ENCODE data around the gene TTC38.

Gene TTC38

DNA sequence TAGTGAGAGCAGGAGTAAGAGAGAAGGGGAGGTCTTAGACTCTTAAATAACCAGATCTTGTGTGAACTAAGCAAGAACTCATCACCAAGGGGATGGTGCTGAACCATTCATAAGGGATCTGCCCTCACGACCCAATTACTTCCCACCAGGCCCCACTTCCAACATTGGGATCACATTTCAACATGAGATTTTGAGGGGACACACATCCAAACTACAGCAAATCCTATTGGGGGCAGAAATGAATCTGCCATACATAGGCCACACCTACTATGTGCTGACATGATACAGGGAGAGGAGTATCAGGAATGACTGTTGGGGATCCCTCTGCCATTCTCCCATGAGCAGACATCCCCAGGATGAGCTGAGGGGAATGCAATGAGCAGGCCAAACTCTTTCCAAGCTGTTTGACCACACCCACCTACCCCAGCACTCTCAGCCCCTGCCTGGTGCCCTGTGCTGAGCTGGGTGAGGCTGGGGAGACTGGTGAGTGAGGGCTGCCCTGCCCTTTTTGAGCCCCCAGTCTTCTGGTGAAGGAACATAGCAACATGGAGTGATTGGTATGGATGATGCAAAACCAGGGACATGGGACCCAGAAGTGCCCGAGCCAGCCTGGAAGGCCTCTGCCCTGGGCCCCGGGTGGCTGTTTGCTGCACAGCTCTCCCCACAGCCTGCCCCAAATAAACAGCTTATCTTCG is 27.6 kb downstream of the TTC38 start:
- TF ChIP-seq, protein P1, sequence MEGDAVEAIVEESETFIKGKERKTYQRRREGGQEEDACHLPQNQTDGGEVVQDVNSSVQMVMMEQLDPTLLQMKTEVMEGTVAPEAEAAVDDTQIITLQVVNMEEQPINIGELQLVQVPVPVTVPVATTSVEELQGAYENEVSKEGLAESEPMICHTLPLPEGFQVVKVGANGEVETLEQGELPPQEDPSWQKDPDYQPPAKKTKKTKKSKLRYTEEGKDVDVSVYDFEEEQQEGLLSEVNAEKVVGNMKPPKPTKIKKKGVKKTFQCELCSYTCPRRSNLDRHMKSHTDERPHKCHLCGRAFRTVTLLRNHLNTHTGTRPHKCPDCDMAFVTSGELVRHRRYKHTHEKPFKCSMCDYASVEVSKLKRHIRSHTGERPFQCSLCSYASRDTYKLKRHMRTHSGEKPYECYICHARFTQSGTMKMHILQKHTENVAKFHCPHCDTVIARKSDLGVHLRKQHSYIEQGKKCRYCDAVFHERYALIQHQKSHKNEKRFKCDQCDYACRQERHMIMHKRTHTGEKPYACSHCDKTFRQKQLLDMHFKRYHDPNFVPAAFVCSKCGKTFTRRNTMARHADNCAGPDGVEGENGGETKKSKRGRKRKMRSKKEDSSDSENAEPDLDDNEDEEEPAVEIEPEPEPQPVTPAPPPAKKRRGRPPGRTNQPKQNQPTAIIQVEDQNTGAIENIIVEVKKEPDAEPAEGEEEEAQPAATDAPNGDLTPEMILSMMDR (IDR thresholded peaks at IDR 0.05; ENCODE audit: insufficient read depth, low read depth, low read length, missing control alignments) = no peak
- DNase-seq (ENCODE audit: low read depth) = no peak
- peak overlapping the region; percentile 77 for H3K4me3 ChIP-seq (ENCODE audit: low read depth, low read length)

DNA sequence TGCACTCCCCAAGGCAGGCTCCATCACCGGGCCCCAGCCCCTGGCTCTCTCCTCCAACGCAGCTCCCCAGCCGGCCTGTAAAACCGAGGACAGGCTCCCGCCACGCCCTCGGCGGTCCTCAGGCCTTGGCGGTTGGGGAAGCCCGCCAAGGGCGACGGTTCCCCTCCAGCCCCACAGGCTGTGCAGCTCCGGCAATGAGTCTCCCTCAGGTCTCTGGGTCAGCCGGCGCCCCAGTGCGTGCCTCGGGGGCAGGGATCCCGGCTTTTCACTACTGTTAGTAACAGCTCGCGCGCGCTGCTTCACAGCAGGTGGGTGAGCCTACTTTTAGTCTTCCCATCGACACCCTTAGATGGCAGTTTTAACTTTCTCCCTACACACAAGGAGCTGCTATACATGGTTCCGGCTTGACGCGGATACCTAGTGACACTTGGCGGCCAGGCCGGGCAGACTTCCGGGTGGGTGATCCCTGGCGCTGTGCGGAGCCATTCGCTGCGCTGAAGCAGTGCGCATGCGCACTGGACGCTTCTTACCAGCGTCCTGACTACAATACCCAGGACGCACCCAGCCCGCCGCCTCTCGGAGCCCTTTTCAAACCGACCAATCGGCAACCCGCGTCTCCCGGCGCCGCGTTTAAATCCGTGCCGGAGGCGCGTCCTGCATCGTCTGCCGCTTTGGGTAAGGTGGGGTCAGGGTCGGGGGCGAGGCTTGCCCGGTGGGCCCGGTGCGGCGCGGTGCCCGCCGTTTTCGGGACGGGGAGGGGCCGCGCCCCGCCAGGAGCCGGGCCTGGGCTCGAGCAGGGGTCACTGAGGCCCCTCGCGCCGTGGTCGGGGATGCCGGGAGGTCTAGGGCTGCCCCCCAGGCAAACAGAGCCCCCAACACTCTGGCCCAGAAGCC is 28.7 kb downstream of the TTC38 start, which contains the start of gene GTSE1:
TSS of gene GTSE1 (plus strand) at position 614 of the 894 bp plus-strand sequence. CDS start 531 bp downstream, outside the sequence.
- H3K4me3 ChIP-seq (ENCODE audit: low read depth, low read length) = peak within 1 kb of the TSS; percentile 77
- peak; percentile 99 for DNase-seq (ENCODE audit: low read depth)
- TF ChIP-seq, protein P1 (IDR thresholded peaks at IDR 0.05; ENCODE audit: insufficient read depth, low read depth, low read length, missing control alignments) = peak; percentile 29

DNA sequence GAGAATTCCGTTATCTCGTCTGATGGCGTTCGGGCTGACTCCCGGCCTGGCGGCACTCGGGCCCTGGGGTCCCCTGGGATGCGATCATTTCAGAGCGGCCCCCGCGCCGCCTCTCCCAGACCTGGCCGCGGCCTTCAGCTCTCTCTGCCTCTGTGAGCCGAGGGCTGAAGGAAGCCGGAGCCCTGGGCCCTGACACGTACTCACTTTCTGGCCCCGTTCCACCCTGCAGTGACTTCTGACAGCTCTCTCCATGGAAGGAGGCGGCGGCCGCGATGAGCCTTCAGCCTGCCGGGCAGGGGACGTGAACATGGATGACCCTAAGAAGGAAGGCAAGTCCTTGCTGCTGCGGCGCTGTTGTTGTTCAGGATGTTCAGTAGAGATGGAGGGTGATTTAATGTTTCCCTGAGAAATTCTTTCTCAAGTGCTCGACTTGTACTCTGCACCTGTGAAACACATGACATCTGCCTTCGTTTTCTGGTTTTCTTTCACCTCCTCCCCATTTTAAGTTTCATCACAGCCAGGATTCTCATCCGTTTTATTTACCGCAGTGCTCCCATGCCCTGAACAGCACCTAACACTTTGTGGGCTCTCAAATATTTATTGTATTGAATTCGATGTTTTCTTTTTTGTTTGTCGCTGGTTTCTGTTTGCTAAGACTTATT is 29.5 kb downstream of the TTC38 start:
- peak; percentile 38 for DNase-seq (ENCODE audit: low read depth)
- TF ChIP-seq, protein P1 (IDR thresholded peaks at IDR 0.05; ENCODE audit: insufficient read depth, low read depth, low read length, missing control alignments) = no peak
- peak overlapping the region; percentile 77 for H3K4me3 ChIP-seq (ENCODE audit: low read depth, low read length)

DNA sequence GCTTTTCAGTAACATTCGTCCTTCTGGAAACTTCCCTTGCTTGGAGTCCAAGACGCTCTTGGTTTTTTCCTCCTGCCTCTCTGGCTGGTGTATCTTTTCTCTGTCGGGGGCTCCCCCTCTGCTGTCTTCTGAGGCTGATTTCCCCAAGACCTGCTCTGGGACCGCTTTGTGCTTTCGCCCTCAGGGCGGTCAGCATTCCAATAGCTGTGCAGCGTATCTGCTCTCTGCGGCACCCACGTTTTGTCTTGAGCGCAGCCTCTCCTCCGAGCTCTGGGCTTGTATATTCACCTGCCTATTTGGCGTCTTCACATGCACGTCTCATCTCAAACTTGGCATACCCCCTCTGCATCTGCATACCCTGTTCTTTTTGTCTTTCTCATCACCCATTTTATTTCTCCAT is 31.3 kb downstream of the TTC38 start:
- no peak overlapping the region for H3K4me3 ChIP-seq (ENCODE audit: low read depth, low read length)
- DNase-seq (ENCODE audit: low read depth) = no peak
- TF ChIP-seq, protein P1 (IDR thresholded peaks at IDR 0.05; ENCODE audit: insufficient read depth, low read depth, low read length, missing control alignments) = no peak

DNA sequence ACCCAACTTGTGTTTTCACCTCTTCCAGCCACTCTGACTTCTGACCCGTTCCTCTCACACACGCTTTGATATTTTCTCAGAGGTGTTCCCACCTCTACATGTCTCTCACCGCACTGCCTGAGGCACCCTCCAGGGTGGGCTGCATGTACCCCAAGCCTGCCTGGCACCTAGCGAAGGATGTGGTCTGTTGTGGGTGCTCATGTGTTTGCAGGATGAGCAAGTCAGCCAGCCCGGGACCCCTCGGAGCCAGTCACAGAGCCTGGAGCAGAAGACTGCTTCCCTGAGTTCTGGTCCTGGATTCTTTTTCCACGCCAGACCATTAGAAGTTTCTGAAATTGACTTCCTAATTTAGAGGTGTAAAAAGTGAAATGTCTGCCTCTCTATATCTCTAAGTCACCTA is 32.7 kb downstream of the TTC38 start:
- H3K4me3 ChIP-seq (ENCODE audit: low read depth, low read length) = no peak overlapping the region
- DNase-seq (ENCODE audit: low read depth) = no peak
- TF ChIP-seq, protein P1 (IDR thresholded peaks at IDR 0.05; ENCODE audit: insufficient read depth, low read depth, low read length, missing control alignments) = no peak

DNA sequence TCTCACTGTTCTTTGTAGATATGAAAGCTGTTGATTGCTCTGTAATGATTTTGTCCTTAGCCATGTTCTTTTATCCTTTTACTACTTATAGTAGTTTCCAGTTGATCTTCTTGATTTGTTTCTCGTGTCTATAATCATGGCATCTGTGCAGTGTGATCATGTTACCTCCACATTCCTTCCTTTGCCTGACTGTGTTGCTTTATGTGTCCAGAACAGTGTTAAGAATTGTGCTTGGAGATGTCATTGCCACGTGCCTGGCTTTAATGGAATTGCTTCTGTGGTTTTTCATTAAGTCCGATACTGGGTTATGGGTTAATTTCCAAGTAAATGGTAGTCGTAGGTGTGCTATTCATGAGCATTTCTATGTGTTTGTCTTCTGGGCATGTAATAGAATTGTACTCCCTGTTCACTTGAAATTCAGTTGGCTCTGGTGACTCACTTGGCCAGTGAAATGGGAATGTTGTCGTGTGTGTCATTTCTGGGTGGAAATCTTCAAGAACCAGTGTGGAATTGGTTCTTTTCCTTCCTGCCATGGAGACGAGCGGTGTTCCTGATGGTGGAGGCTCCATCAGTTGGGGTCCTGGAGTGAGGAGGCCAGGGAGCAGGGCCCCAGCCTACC is 35.6 kb downstream of the TTC38 start:
- H3K4me3 ChIP-seq (ENCODE audit: low read depth, low read length) = no peak overlapping the region
- TF ChIP-seq, protein P1 (IDR thresholded peaks at IDR 0.05; ENCODE audit: insufficient read depth, low read depth, low read length, missing control alignments) = no peak
- no peak for DNase-seq (ENCODE audit: low read depth)
